ENCODE results near the gene RSPO1.

DNA sequence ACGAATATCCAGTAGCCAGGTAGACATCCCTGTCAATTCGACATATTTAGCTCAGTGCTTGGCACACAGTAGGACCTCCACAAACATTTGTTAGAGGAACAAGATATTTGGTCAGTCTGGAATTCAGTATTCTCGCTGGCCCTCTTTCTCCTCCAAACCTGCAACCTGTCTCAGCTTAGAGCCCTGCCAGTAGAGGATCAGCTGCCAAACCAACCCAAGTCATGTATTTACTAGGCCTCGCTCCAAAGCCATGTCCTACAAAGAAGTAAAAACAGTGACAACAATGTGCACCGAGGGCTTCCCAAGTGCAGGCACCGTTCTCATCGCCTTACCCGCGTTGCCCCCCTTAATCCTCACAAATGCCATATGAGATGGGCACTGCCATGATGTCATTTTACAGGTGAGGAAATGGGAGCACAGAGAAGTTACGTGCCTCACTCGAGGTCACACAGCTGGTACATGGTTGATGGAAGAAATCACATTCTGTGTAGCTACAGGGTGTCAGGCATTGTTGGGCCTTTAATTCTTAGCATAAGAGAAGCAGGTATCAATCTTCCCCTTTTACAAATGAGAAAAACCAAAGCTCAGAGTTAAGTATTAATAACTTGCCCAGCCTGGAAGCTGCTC lies 31.7 kb upstream of the RSPO1 start:
- TF ChIP-seq TAF1 (IDR thresholded peaks at IDR 0.05; ENCODE audit: borderline replicate concordance, insufficient read depth, low read length) (no peak), SIN3A (IDR thresholded peaks at IDR 0.05; ENCODE audit: borderline replicate concordance, insufficient read depth, low read length) (no peak), POLR2AphosphoS5 (IDR thresholded peaks at IDR 0.05; ENCODE audit: low read depth, low read length) (no peak), FOXP2 (optimal IDR thresholded peaks at IDR 0.05; ENCODE audit: borderline replicate concordance, extremely low read depth, extremely low read length, insufficient read depth) (no peak)
- TF ChIP-seq, protein P1, sequence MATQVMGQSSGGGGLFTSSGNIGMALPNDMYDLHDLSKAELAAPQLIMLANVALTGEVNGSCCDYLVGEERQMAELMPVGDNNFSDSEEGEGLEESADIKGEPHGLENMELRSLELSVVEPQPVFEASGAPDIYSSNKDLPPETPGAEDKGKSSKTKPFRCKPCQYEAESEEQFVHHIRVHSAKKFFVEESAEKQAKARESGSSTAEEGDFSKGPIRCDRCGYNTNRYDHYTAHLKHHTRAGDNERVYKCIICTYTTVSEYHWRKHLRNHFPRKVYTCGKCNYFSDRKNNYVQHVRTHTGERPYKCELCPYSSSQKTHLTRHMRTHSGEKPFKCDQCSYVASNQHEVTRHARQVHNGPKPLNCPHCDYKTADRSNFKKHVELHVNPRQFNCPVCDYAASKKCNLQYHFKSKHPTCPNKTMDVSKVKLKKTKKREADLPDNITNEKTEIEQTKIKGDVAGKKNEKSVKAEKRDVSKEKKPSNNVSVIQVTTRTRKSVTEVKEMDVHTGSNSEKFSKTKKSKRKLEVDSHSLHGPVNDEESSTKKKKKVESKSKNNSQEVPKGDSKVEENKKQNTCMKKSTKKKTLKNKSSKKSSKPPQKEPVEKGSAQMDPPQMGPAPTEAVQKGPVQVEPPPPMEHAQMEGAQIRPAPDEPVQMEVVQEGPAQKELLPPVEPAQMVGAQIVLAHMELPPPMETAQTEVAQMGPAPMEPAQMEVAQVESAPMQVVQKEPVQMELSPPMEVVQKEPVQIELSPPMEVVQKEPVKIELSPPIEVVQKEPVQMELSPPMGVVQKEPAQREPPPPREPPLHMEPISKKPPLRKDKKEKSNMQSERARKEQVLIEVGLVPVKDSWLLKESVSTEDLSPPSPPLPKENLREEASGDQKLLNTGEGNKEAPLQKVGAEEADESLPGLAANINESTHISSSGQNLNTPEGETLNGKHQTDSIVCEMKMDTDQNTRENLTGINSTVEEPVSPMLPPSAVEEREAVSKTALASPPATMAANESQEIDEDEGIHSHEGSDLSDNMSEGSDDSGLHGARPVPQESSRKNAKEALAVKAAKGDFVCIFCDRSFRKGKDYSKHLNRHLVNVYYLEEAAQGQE (IDR thresholded peaks at IDR 0.05; ENCODE audit: insufficient read depth in 1 of 2, low read depth in 2 of 2, low read length in 2 of 2): no peak
